Activated CD8-positive, alpha-beta T cell treated with anti-CD3 and anti-CD28 coated beads, Interleukin-2, amount 10 ng/mL, durations not matched to agents 7 days and 5 days (primary cell): ENCODE data around the gene TIGD2. TPM values are rescaled to one million over a fixed set of nuclear protein-coding genes. Genes with fewer than 3 reads are reported as not detected.

Experiments
- ATAC-seq: fragments of 150-1000 bp; cut with Tn5 transposase; one replicate; pipeline ENCODE4 v1.10.0; 2021; ENCODE audit warnings: moderate library complexity
- CTCF ChIA-PET: fragments of 350-600 bp; sonication (Branson Sonifier 250); formaldehyde crosslinking; loops from one replicate; lab custom pipeline; 2021; ENCODE audit warnings: antibody characterized with exemption; lab: Charles Lee
- POLR2A ChIA-PET: fragments of 350-600 bp; sonication (Branson Sonifier 250); formaldehyde crosslinking; loops from one replicate; lab custom pipeline; 2021; ENCODE audit warnings: antibody characterized with exemption; lab: Charles Lee
- DNase-seq: peaks from one replicate; pipeline ENCODE4 v3.0.0-alpha.2; 2020
- H3K27ac Mint-ChIP-seq: one replicate; pipeline ENCODE4 v1.8.0; 2021; ENCODE audit warnings: mild to moderate bottlenecking, mixed read lengths
- H3K27me3 Mint-ChIP-seq: one replicate; pipeline ENCODE4 v1.8.0; 2021; ENCODE audit warnings: low read depth, mixed read lengths
- H3K36me3 Mint-ChIP-seq: one replicate; pipeline ENCODE4 v1.8.0; 2021; ENCODE audit warnings: low read depth, mixed read lengths
- H3K4me1 Mint-ChIP-seq: one replicate; pipeline ENCODE4 v1.8.0; 2021; ENCODE audit warnings: low read depth, mixed read lengths
- H3K4me3 Mint-ChIP-seq: one replicate; pipeline ENCODE4 v1.8.0; 2021; ENCODE audit warnings: mild to moderate bottlenecking, mixed read lengths
- H3K9me3 Mint-ChIP-seq: one replicate; pipeline ENCODE4 v1.8.0; 2022; ENCODE audit warnings: mixed read lengths; ENCODE audit not compliant: insufficient read depth
- total RNA-seq, 2 experiments: library from RNA; stranded (reverse); gene quantifications; one replicate each; pipeline ENCODE4 v1.2.3, GENCODE V29; 2021

Gene TIGD2
- total RNA-seq, 2 experiments from 2014 or later: 5.5 to 5.6 TPM

DNA sequence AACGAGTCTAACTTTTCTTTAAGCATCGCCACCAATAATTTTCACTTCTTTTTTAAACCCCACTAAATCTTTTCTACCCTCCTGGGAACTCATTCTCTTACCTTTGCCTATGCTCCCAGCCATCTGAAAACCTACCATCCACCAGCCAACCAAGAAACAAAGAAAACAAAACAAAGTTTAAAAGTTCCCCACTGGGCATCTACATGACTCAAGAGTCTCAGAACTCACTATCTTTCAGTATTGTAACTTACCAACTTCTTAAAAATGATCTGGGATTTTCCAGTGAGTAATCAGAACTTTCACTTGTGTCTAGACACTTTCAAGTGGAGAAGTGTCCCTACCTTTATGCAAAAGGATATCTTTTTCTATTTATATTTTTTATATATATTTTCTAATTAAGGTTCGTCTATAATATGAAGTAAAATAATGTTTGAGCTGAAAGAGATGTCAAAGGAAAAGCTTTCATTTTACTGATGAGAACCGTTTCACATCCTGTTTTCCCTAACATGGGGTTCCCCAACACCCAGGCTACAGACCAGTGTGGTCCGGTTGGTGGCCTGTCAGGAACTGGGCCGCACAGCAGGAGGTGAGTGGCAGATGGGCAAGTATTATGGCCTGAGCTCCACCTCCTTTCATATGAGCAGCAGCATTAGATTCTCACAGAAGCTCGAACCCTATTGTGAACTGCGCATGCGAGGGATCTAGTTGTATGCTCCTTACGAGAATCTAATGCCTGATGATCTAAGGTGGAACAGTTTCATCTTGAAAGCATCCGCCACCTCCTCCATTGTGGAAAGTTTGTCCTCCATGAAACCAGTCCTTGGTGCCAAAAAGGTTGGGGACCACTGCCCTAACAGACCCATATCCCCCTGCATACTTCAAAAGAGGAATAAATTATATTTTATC, 9.8 kb upstream of the TIGD2 start:
- H3K27me3 Mint-ChIP-seq: no peaks in the 10 kb centered on the region
- DNase-seq (no peak), ATAC-seq (no peak)
- no peak overlapping the region for H3K4me3 Mint-ChIP-seq
- no peak overlapping the region for H3K27ac Mint-ChIP-seq
- ChIA-PET CTCF (no interaction called here), POLR2A (no interaction called here)
- no peaks in the 10 kb centered on the region for H3K9me3 Mint-ChIP-seq
- H3K4me1 Mint-ChIP-seq: peaks cover 4% of the 10 kb centered on the region
- no peaks in the 10 kb centered on the region for H3K36me3 Mint-ChIP-seq

DNA sequence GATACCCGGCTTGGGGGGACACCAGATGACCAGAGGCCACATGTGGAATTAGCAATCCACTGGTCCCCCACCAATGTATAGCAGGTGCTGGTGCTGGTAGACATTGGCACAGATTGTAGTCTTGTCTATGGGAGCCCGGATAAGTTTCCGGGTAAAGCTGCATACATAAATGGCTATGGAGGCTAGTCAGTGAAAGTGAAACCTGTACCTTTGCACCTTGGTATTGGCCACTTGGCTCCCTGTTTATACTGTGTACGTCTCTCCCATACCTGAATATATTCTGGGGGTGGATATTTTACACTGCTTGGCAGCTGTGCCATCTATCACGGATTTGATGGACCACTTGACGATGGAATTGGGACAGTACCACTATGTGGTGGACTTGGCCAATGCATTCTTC, 5.6 kb upstream of the TIGD2 start:
- CTCF ChIA-PET: no interaction called here
- ATAC-seq (no peak), DNase-seq (no peak)
- H3K9me3 Mint-ChIP-seq: no peaks in the 10 kb centered on the region
- H3K4me1 Mint-ChIP-seq: peaks cover 7% of the 10 kb centered on the region
- no peaks in the 10 kb centered on the region for H3K36me3 Mint-ChIP-seq
- POLR2A ChIA-PET: no interaction called here
- H3K27me3 Mint-ChIP-seq: peaks cover 16% of the 10 kb centered on the region
- H3K27ac Mint-ChIP-seq: no peak overlapping the region
- H3K4me3 Mint-ChIP-seq: no peak overlapping the region

DNA sequence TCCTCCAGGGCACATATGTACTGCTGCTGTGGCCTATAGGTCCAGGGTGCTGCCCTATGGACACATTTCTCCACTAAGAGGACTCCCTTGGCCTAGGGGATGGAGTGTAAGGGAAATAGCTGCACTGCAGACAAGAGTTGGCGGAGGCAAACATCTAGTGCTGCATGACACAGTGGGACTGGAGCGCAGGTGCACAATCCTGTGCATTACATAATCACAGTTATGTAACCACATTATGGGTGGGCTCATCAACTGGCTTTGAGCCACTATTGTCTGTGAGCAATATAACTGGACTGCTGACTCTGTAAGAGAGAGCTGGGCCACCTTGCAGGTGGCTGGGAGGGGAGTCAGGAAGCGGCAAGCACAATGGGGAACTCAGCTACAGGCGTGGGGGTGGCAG, 3.2 kb upstream of the TIGD2 start:
- DNase-seq (no peak), ATAC-seq (no peak)
- H3K27ac Mint-ChIP-seq: no peak overlapping the region
- peaks cover 23% of the 10 kb centered on the region for H3K4me1 Mint-ChIP-seq
- H3K27me3 Mint-ChIP-seq: peaks cover 20% of the 10 kb centered on the region
- peaks cover 10% of the 10 kb centered on the region for H3K36me3 Mint-ChIP-seq
- ChIA-PET POLR2A (interaction anchor here (0.6 kb wide), 1 partner anchor 282 kb away, joined by 3 read pairs; no protein-coding TSS in a partner anchor), CTCF (interaction anchor here (0.8 kb wide), 1 partner anchor 10 kb away, joined by 4 read pairs; no protein-coding TSS in a partner anchor)
- no peaks in the 10 kb centered on the region for H3K9me3 Mint-ChIP-seq
- no peak overlapping the region for H3K4me3 Mint-ChIP-seq

- POLR2A ChIA-PET: no interaction called here
- H3K27me3 Mint-ChIP-seq: peaks cover 20% of the 10 kb centered on the region
- CTCF ChIA-PET: no interaction called here
- peak overlapping the region; percentile 81 for H3K4me3 Mint-ChIP-seq
- H3K9me3 Mint-ChIP-seq: no peaks in the 10 kb centered on the region
- H3K36me3 Mint-ChIP-seq: peaks cover 26% of the 10 kb centered on the region
- peaks cover 26% of the 10 kb centered on the region for H3K4me1 Mint-ChIP-seq
- peak overlapping the region; percentile 62 for H3K27ac Mint-ChIP-seq
- no peak for DNase-seq
- no peak for ATAC-seq
Measured at GRCh38 chr4:89109841-89110540, 1.3 kb upstream of the TIGD2 start.

DNA sequence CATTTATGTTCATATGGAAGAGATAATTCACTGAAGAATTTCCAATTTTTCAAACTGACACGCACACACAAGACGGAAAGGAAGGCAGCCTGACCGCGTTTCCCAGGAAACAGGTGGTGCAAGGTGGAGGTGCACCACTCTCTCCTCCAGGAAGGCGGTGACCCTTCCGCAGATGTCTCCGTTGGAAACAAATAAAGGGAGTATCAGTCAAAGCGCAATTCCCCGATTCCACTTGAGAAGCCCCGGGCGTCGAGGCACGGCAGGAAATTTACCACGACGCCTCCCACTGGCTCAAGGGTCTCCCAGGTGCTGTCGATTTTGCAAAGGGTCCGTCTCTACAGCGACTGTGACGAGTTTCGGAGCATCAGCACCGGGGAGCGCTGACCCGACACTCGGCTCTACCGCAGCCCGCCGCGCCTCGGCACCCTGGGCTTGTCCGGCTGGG, 770 bp upstream of the TIGD2 start:
- ChIA-PET POLR2A (no interaction called here), CTCF (no interaction called here)
- no peaks in the 10 kb centered on the region for H3K9me3 Mint-ChIP-seq
- ATAC-seq: no peak
- peaks cover 26% of the 10 kb centered on the region for H3K4me1 Mint-ChIP-seq
- peaks cover 26% of the 10 kb centered on the region for H3K36me3 Mint-ChIP-seq
- H3K4me3 Mint-ChIP-seq: peak overlapping the region; percentile 81
- peak overlapping the region; percentile 62 for H3K27ac Mint-ChIP-seq
- peaks cover 20% of the 10 kb centered on the region for H3K27me3 Mint-ChIP-seq
- no peak for DNase-seq

DNA sequence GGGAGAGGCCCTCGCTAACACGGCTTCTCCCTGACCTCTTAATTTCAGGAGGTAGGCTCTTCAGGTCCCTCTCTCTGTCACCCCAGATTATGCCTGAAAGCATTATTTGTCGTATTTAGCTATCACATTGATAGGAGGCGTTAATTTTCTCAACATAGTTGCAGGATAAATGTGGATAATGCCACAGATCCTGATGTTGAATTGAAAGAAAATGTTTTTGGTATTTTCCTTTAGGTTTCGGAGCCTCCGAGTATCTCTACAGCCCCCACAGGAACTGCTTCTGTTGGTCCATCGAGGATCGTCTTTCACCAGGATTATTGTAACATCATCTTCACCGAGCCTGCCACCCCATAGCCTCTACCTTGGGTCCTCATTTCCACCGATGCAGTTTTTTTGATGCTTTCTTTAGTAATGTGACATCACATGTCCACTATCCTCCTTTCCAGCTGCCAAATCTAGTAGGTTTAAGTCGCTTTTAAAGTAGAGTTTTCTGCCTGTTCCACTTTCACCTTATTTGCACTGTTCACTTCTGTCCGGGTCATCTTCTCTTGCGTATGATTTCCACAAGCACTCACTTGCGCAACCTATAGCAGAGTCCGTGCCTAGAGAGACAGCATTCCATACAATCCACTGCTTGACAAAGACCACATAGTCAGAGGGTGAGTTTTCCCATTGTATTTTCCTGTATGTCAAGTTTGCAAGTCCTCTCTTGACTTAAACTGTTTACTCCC, 665 bp downstream of the TIGD2 start:
- POLR2A ChIA-PET: no interaction called here
- Mint-ChIP-seq H3K4me1 (peaks cover 26% of the 10 kb centered on the region), H3K4me3 (peak overlapping the region; percentile 74), H3K9me3 (no peaks in the 10 kb centered on the region), H3K27me3 (peaks cover 20% of the 10 kb centered on the region), H3K36me3 (peaks cover 26% of the 10 kb centered on the region), H3K27ac (peak overlapping the region; percentile 79)
- CTCF ChIA-PET: interaction anchor here (0.8 kb wide), 1 partner anchor 11 kb away, joined by 4 read pairs; no protein-coding TSS in a partner anchor
- DNase-seq (no peak), ATAC-seq (no peak)

- H3K27ac Mint-ChIP-seq: no peak overlapping the region
- no peak overlapping the region for H3K4me3 Mint-ChIP-seq
- DNase-seq: no peak
- H3K27me3 Mint-ChIP-seq: peaks cover 20% of the 10 kb centered on the region
- no peak for ATAC-seq
- H3K9me3 Mint-ChIP-seq: no peaks in the 10 kb centered on the region
- POLR2A ChIA-PET: no interaction called here
- H3K4me1 Mint-ChIP-seq: peaks cover 26% of the 10 kb centered on the region
- CTCF ChIA-PET: no interaction called here
- peaks cover 26% of the 10 kb centered on the region for H3K36me3 Mint-ChIP-seq
Measured at GRCh38 chr4:89113415-89113814, 2.1 kb downstream of the TIGD2 start.

GRCh38 chr4:89114100-89114499, 2.8 kb downstream of the TIGD2 start:
- POLR2A ChIA-PET: no interaction called here
- DNase-seq (no peak), ATAC-seq (no peak)
- Mint-ChIP-seq H3K4me3 (no peak overlapping the region), H3K9me3 (no peaks in the 10 kb centered on the region), H3K27me3 (peaks cover 17% of the 10 kb centered on the region), H3K36me3 (peaks cover 26% of the 10 kb centered on the region), H3K27ac (no peak overlapping the region), H3K4me1 (peaks cover 26% of the 10 kb centered on the region)
- CTCF ChIA-PET: no interaction called here

DNA sequence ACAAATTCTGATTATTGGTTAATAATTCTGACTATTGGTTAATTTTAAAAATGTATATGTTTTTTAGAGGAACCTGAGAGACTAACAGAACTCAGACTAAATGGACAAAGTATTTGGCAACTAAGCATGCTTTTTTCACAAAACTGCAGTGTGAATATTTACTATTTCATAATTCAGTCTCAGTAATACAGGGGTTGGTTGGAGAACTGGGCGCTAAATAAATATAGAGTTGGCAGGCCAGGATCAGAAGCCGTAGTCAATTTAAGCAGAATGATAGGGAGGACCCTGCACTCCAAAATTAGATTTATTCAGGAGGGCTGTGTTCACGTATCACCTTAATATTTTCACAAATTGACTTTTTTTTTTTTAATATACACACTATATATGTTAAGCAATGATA, 5.8 kb downstream of the TIGD2 start:
- Mint-ChIP-seq H3K27ac (no peak overlapping the region), H3K4me3 (no peak overlapping the region), H3K9me3 (no peaks in the 10 kb centered on the region), H3K4me1 (peaks cover 13% of the 10 kb centered on the region), H3K27me3 (no peaks in the 10 kb centered on the region), H3K36me3 (peaks cover 24% of the 10 kb centered on the region)
- no peak for DNase-seq
- ChIA-PET POLR2A (no interaction called here), CTCF (no interaction called here)
- ATAC-seq: no peak

GRCh38 chr4:89119166-89119565, 7.8 kb downstream of the TIGD2 start:
- no peak overlapping the region for H3K27ac Mint-ChIP-seq
- DNase-seq (no peak), ATAC-seq (no peak)
- no peak overlapping the region for H3K4me3 Mint-ChIP-seq
- no peaks in the 10 kb centered on the region for H3K9me3 Mint-ChIP-seq
- no peaks in the 10 kb centered on the region for H3K4me1 Mint-ChIP-seq
- POLR2A ChIA-PET: no interaction called here
- CTCF ChIA-PET: no interaction called here
- H3K27me3 Mint-ChIP-seq: no peaks in the 10 kb centered on the region
- peaks cover 6% of the 10 kb centered on the region for H3K36me3 Mint-ChIP-seq

DNA sequence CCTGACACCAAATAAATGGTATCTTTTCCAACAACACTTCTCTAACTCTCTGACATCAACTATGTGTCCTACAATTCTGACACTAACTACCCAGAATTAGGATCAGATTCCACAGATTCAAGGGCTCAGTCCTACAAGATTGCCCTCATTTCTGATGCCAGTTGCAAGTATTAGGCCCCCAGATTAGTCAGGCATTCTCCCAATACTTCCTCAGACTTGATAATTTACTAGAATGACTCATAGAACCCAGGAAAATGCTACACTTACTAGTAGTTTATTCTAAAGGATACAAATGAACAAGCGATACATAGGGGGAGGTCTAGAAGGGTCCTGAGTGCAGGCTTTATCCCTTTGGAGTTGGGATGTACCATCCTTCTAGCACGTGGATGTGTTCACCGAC, 8.5 kb downstream of the TIGD2 start:
- no peak for DNase-seq
- Mint-ChIP-seq H3K9me3 (no peaks in the 10 kb centered on the region), H3K4me3 (no peak overlapping the region), H3K4me1 (no peaks in the 10 kb centered on the region), H3K36me3 (peaks cover under 1% of the 10 kb centered on the region), H3K27ac (no peak overlapping the region), H3K27me3 (no peaks in the 10 kb centered on the region)
- CTCF ChIA-PET: no interaction called here
- no peak for ATAC-seq
- POLR2A ChIA-PET: no interaction called here
